Stomach (tissue), 9 donors: ENCODE results near the gene KDM1B. TPM values are rescaled to one million over a fixed set of nuclear protein-coding genes. Genes with fewer than 3 reads are reported as not detected.
"Not testable (repeated sequence)": the region's sequence is repeated elsewhere in the genome, so short reads cannot be mapped to it uniquely, and the experiment has no call there.

Experiments
- DNase-seq, 2 donors: peaks; one replicate each; pipeline versions ENCODE4 v3.0.0 to v3.0.0-alpha.2; 2013 to 2019
- H3K27ac ChIP-seq, 5 donors: fragments of 200-600 bp in 4 of 5; sonication (generic) in 4 of 5; one replicate each; pipeline ENCODE4 v1.5.1; 2013 to 2019; ENCODE audit warnings: mild to moderate bottlenecking in 1 of 5, moderate library complexity in 1 of 5
- H3K27me3 ChIP-seq, 3 donors: fragments of 200-600 bp; sonication (generic); one replicate each; pipeline ENCODE4 v1.5.1; 2017 to 2019; ENCODE audit warnings: mixed run types in 1 of 3
- H3K36me3 ChIP-seq, 4 donors: fragments of 200-600 bp; sonication (generic); 1 replicate in 3 of 4; 2 replicates in 1 of 4; pipeline ENCODE4 v1.5.1; 2016 to 2019
- H3K4me1 ChIP-seq, 4 donors: fragments of 200-600 bp; sonication (generic); one replicate each; pipeline ENCODE4 v1.5.1; 2016 to 2019
- H3K4me3 ChIP-seq, 4 donors: fragments of 200-600 bp; sonication (generic) in 3 of 4; one replicate each; pipeline ENCODE4 v1.5.1; 2016 to 2019; ENCODE audit warnings: mild to moderate bottlenecking in 1 of 4
- H3K9me3 ChIP-seq, 4 donors: fragments of 200-600 bp; sonication (generic); one replicate each; pipeline ENCODE4 v1.5.1; 2016 to 2019
- CTCF ChIP-seq, 7 experiments: fragments of 450-650 bp in 4 of 7; fragments of 200-600 bp in 3 of 7; sonication (generic) in 3 of 7; IDR thresholded peaks; one replicate each; pipeline ENCODE4 v1.5.1; 2016 to 2019; ENCODE audit warnings: antibody characterized with exemption in 7 of 7, control low read depth in 2 of 7, mild to moderate bottlenecking in 1 of 7
- EP300 ChIP-seq: sonication (generic); formaldehyde crosslinking; IDR thresholded peaks from one replicate; pipeline ENCODE4 v1.6.1; 2017; ENCODE audit warnings: antibody characterized with exemption
- POLR2A ChIP-seq, 4 donors: fragments of 450-650 bp; IDR thresholded peaks; one replicate each; pipeline ENCODE4 v1.6.1; 2016; ENCODE audit warnings: antibody characterized with exemption in 4 of 4, control low read depth in 2 of 4, mild to moderate bottlenecking in 1 of 4, moderate library complexity in 1 of 4
- POLR2AphosphoS5 ChIP-seq, 3 donors: sonication (generic); formaldehyde crosslinking; IDR thresholded peaks; one replicate each; pipeline ENCODE4 v1.6.1; 2016; ENCODE audit warnings: antibody characterized with exemption in 3 of 3
- WGBS, 5 donors: extraction: QIAGEN DNeasy Blood & Tissue Kit in 3 of 5; methylation state at CpG; one replicate each; pipeline versions ENCODE4 v1.1.5 to v1.1.7; 2013 to 2018; 5-methylcytosine and 5-hydroxymethylcytosine counted together
- intact Hi-C: fragments of 100-400 bp; cut with DNase I; formaldehyde crosslinking; loops from one replicate; pipeline ENCODE4 v1.15.1; 2023; ENCODE audit warnings: low total_unique reads
- polyA plus RNA-seq, 3 donors: library from polyadenylated mRNA; stranded (reverse); fragments of 200-250 nt; gene quantifications; one replicate each; pipeline ENCODE4 v1.2.3, GENCODE V29; 2013
- total RNA-seq, 5 donors: library from RNA; depleted of rRNA; stranded (reverse); fragments of >200 nt; gene quantifications; one replicate each; pipeline versions ENCODE4 v1.1.0 to v1.2.3, GENCODE V29; 2014 to 2016
- donor health status: healthy with polysubstance abuse.
- donor health status: Bipolar disorder and iron deficiency.
- donor health status: healthy.

KDM1B gene
- total and polyA plus RNA-seq, 8 donors, result 2.5 to 12.9 (median 4.1) TPM

DNA sequence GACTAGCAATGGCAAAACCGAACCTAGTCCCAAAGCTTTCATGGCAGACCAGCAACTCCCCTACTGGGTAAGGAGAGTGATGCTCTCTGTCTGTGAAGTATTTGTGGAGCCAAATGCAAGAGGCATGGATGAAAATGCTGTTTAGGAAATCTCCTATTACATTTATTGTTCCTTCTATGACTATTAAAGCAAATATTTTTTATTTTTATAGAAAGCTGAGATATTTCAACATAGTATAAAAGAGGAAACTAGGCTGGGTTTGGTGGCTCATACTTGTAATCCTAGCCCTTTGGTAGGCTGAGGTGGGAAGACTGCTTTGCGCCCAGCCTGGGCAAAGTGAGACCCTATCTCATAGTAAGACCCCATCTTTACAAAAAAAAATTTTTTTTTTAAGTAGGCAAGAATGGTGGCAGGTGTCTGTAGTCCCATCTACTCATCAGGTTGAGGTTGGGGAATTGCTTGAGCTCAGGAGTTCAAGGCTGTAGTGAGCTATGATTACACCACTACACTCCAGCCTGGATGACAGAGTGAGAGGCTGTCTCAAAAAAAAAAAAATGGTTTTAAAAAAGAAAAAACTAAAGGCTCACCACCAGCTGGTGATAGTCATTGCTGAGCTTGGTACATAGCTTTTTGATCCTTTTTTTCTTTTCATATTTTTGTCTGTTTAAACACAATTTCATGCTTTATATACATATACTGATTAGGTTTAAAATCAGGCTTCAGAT, 11.3 kb downstream of the KDM1B start:
- Histone ChIP-seq H3K4me1 (no peaks in the 10 kb centered on the region), H3K9me3 (peaks cover 0 to 6% (median 0%) of the 10 kb centered on the region in 4 donors), H3K4me3 (no peak overlapping the region), H3K36me3 (peaks cover 28 to 97% (median 94%) of the 10 kb centered on the region in 4 donors), H3K27me3 (no peaks in the 10 kb centered on the region), H3K27ac (no peak overlapping the region)
- DNase-seq, result no peak
- intact Hi-C loops, result no loop called here
- no peak for TF ChIP-seq POLR2A (IDR thresholded peaks at IDR 0.05)
- TF ChIP-seq CTCF (IDR thresholded peaks at IDR 0.05), result no peak
- 93 to 100% (median 97%) methylated on average over 2 of the region's 2 CpGs for WGBS, 5 donors

- Histone ChIP-seq H3K4me1 (no peaks in the 10 kb centered on the region), H3K27me3 (no peaks in the 10 kb centered on the region), H3K36me3 (peaks cover 16 to 96% (median 91%) of the 10 kb centered on the region in 4 donors), H3K4me3 (no peak overlapping the region), H3K27ac (no peak overlapping the region), H3K9me3 (peaks cover 0 to 6% (median 0%) of the 10 kb centered on the region in 4 donors)
- DNase-seq, result no peak
- TF ChIP-seq POLR2AphosphoS5 (IDR thresholded peaks at IDR 0.05) (no peak), POLR2A (IDR thresholded peaks at IDR 0.05) (no peak), CTCF (IDR thresholded peaks at IDR 0.05) (no peak), EP300 (no peak)
- 97 to 98% (median 98%) methylated on average over 3 of the region's 3 CpGs for whole genome bisulfite sequencing, 5 donors
- intact Hi-C loops, result no loop called here
These were observed 13.0 kb downstream of the KDM1B start for GRCh38 chr6:18168264-18168663.

- Histone ChIP-seq H3K27me3 (no peaks in the 10 kb centered on the region), H3K4me3 (no peak overlapping the region), H3K36me3 (peaks cover 18 to 90% (median 73%) of the 10 kb centered on the region in 4 donors), H3K4me1 (no peaks in the 10 kb centered on the region), H3K9me3 (peaks cover 0 to 6% (median 0%) of the 10 kb centered on the region in 4 donors), H3K27ac (peak overlapping the region in 1 of 5 donors; percentile 39)
- 81 to 90% (median 87%) methylated on average over 7 of the region's 7 CpGs for WGBS, 5 donors
- no peak for TF ChIP-seq CTCF (IDR thresholded peaks at IDR 0.05)
- no peak for TF ChIP-seq EP300
- no peak for TF ChIP-seq POLR2AphosphoS5 (IDR thresholded peaks at IDR 0.05)
- no peak for TF ChIP-seq POLR2A (IDR thresholded peaks at IDR 0.05)
- intact Hi-C loops, result no loop called here
- DNase-seq, result no peak
These were observed 16.6 kb downstream of the KDM1B start for GRCh38 chr6:18171871-18172270.

DNA sequence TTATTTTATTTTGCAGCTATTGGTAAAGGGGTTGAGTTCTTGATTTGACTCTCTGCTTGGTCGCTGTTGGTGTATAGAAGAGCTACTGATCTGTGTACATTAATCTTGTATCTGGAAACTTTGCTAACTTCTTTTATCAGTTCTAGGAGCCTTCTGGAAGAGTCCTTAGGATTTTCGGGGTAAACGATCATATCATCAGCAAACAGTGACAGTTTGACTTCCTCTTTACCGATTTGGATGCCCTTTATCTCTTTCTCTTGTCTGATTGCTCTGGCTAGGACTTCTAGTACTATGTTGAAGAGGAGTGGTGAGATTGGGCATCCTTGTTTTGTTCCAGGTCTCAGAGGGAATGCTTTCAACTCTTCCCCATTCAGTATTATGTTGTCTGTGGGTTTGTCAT, 21.0 kb downstream of the KDM1B start:
- intact Hi-C loops, DNase-seq, H3K27ac ChIP-seq, H3K4me3 ChIP-seq, H3K9me3 ChIP-seq, H3K27me3 ChIP-seq, H3K4me1 ChIP-seq: not testable (repeated sequence)
- WGBS, 5 donors, result 75 to 87% (median 80%) methylated on average over 4 of the region's 4 CpGs
- peaks cover 4 to 53% (median 39%) of the 10 kb centered on the region in 4 donors for H3K36me3 ChIP-seq

- Histone ChIP-seq H3K27me3 (no peaks in the 10 kb centered on the region), H3K4me3 (no peak overlapping the region), H3K36me3 (peaks cover 5 to 43% (median 28%) of the 10 kb centered on the region in 4 donors), H3K9me3 (no peaks in the 10 kb centered on the region), H3K27ac (no peak overlapping the region), H3K4me1 (no peaks in the 10 kb centered on the region)
- no peak for DNase-seq
- intact Hi-C loops, result no loop called here
- TF ChIP-seq POLR2A (IDR thresholded peaks at IDR 0.05) (no peak), CTCF (IDR thresholded peaks at IDR 0.05) (no peak), POLR2AphosphoS5 (IDR thresholded peaks at IDR 0.05) (no peak), EP300 (no peak)
- 57 to 76% (median 60%) methylated on average over 4 of the region's 4 CpGs for WGBS, 5 donors
These were observed 22.2 kb downstream of the KDM1B start for GRCh38 chr6:18177286-18177965.
